Prostate gland (tissue), 2 donors: ENCODE measurements around the gene RTRAF. TPM values are rescaled to one million over a fixed set of nuclear protein-coding genes. Genes with fewer than 3 reads are reported as not detected.

Experiments
- DNase-seq: peaks from one replicate; pipeline ENCODE4 v3.0.0-alpha.2; 2019; ENCODE audit warnings: low spot score
- H3K27ac ChIP-seq, 2 donors: fragments of 200-600 bp; sonication (generic); 2 replicates each; pipeline ENCODE4 v1.5.1; 2017 to 2019
- H3K27me3 ChIP-seq: fragments of 200-600 bp; sonication (generic); replicated peaks from 2 replicates; pipeline ENCODE4 v1.5.1; 2019; ENCODE audit not compliant: insufficient read depth
- H3K36me3 ChIP-seq, 2 donors: fragments of 200-600 bp; sonication (generic); 1 replicate in 1 of 2; 2 replicates in 1 of 2; pipeline versions ENCODE4 v1.5.1 to v1.8.1; 2017 to 2019
- H3K4me1 ChIP-seq: fragments of 200-600 bp; sonication (generic); replicated peaks from 2 replicates; pipeline ENCODE4 v1.5.1; 2019
- H3K4me3 ChIP-seq, 2 donors: fragments of 200-600 bp; sonication (generic); 2 replicates each; pipeline ENCODE4 v1.5.1; 2017 to 2019
- H3K9me3 ChIP-seq: fragments of 200-600 bp; sonication (generic); 2 replicates; pipeline ENCODE4 v1.5.1; 2017
- POLR2A ChIP-seq: fragments of 450-650 bp; IDR thresholded peaks from one replicate; pipeline ENCODE4 v1.6.1; 2016; ENCODE audit warnings: antibody characterized with exemption, mild to moderate bottlenecking
- POLR2AphosphoS5 ChIP-seq: sonication (generic); formaldehyde crosslinking; IDR thresholded peaks from one replicate; pipeline ENCODE4 v1.6.1; 2017; ENCODE audit warnings: antibody characterized with exemption
- WGBS: methylation state at CpG from one replicate; pipeline ENCODE4 v1.1.5; 2018; 5-methylcytosine and 5-hydroxymethylcytosine counted together
- intact Hi-C: fragments of 100-400 bp; cut with DNase I; formaldehyde crosslinking; loops from one replicate; pipeline ENCODE4 v1.14.2; 2022
- total RNA-seq, 2 donors: library from RNA; depleted of rRNA; stranded (reverse); fragments of >200 nt; gene quantifications; one replicate each; pipeline ENCODE4 v1.1.0, GENCODE V29; 2016
- TF ChIP-seq, protein P1 (sequence below), 4 experiments: fragments of 200-600 bp in 2 of 4; fragments of 450-650 bp in 2 of 4; sonication (generic) in 2 of 4; IDR thresholded peaks; 1 replicate in 3 of 4; 2 replicates in 1 of 4; pipeline ENCODE4 v1.5.1; 2016 to 2019; ENCODE audit warnings: antibody characterized with exemption in 4 of 4, mild to moderate bottlenecking in 2 of 4, moderate library complexity in 2 of 4

RTRAF gene
- total RNA-seq, 2 donors from 2014 or later: 62.6 to 105 TPM

DNA sequence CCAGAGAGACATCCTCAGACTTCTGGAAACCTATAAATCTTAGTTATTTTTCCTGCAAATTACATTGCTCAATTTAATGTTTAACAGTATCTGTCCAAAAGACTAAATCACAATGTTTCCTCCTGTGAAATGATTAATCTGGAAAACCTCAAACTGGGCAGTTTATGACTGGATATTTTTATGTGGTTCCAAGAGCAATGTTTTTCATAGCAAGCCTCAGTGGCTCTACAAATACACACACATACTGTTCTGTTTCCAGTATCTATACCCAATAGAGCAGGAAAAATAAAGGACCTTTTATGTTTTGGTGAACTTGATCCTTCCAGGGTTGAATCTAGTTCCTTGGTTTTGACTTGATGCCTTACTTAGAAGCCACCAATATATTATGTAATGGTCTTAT is 70.3 kb downstream of the RTRAF start:
- TF ChIP-seq POLR2AphosphoS5 (no peak), POLR2A (no peak)
- TF ChIP-seq, protein P1, sequence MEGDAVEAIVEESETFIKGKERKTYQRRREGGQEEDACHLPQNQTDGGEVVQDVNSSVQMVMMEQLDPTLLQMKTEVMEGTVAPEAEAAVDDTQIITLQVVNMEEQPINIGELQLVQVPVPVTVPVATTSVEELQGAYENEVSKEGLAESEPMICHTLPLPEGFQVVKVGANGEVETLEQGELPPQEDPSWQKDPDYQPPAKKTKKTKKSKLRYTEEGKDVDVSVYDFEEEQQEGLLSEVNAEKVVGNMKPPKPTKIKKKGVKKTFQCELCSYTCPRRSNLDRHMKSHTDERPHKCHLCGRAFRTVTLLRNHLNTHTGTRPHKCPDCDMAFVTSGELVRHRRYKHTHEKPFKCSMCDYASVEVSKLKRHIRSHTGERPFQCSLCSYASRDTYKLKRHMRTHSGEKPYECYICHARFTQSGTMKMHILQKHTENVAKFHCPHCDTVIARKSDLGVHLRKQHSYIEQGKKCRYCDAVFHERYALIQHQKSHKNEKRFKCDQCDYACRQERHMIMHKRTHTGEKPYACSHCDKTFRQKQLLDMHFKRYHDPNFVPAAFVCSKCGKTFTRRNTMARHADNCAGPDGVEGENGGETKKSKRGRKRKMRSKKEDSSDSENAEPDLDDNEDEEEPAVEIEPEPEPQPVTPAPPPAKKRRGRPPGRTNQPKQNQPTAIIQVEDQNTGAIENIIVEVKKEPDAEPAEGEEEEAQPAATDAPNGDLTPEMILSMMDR (IDR thresholded peaks at IDR 0.05): no peak
- DNase-seq: no peak
- no peaks in the 10 kb centered on the region for H3K27me3 ChIP-seq
- H3K4me1 ChIP-seq: no peaks in the 10 kb centered on the region
- H3K36me3 ChIP-seq: no peaks in the 10 kb centered on the region
- H3K9me3 ChIP-seq: no peaks in the 10 kb centered on the region
- intact Hi-C loops: no loop called here
- H3K4me3 ChIP-seq: no peak overlapping the region
- peak overlapping the region in 1 of 2 donors; percentile 10 for H3K27ac ChIP-seq

DNA sequence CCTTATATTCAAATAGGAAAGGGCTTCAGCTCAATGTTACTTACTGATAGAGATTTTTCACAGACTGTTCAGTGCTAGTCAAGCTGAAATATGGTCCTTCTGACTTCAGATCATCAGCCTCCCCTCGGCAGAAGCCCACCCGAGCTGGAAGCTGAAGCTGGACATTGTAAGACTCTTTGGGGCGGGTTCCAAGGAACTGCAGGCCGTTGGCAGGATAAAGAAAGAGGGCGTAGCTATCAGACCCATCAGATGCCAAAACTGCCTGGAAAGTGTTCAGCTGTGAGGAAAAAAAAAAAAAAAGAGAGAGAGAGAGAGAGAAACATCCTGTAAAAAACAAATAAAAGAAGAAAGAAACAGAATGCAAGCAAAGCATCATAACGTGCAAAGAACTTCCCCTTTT is 70.7 kb downstream of the RTRAF start:
- TF ChIP-seq POLR2A (no peak), POLR2AphosphoS5 (no peak)
- TF ChIP-seq, protein P1 (IDR thresholded peaks at IDR 0.05): no peak
- no peak overlapping the region for H3K4me3 ChIP-seq
- intact Hi-C loops: no loop called here
- DNase-seq: no peak
- no peaks in the 10 kb centered on the region for H3K27me3 ChIP-seq
- WGBS: 10% methylated on average over 6 of the region's 6 CpGs
- H3K4me1 ChIP-seq: no peaks in the 10 kb centered on the region
- no peaks in the 10 kb centered on the region for H3K36me3 ChIP-seq
- no peaks in the 10 kb centered on the region for H3K9me3 ChIP-seq
- peak overlapping the region in 1 of 2 donors; percentile 10 for H3K27ac ChIP-seq

Other genes starting within 250 kb of the RTRAF start
- 100 to 1,000 TPM in 1 of 2 donors, 1 to 10 TPM in 1; 2.7 to 120 TPM for gene GNG2, start 128.9 kb upstream of the RTRAF start, total RNA-seq
- gene NID2, start 79.5 kb downstream of the RTRAF start, total RNA-seq: 10 to 100 TPM in 1 of 2 donors, 1 to 10 TPM in 1; 6.9 to 17.2 TPM